Keratinocyte (primary cell): ENCODE data around the gene CREB3.

ENCODE experiments used
- EZH2 ChIP-seq: IDR thresholded peaks from one replicate; pipeline ENCODE4 v1.6.1; 2012; ENCODE audit warnings: inconsistent platforms, mild to moderate bottlenecking, low read length, moderate library complexity
- TF ChIP-seq, protein P1 (sequence below), 3 experiments: IDR thresholded peaks in 1 of 3; conservative IDR thresholded peaks in 1 of 3; optimal IDR thresholded peaks in 1 of 3; 2 replicates in 2 of 3; 3 replicates in 1 of 3; pipeline versions ENCODE3 to v1.5.1; 2011; ENCODE audit warnings: low read length in 3 of 3, mild to moderate bottlenecking in 3 of 3, moderate library complexity in 2 of 3, control low read depth in 1 of 3, inconsistent platforms in 1 of 3; ENCODE audit not compliant: insufficient read depth in 2 of 3; ENCODE audit errors: extremely low read depth in 1 of 3

DNA sequence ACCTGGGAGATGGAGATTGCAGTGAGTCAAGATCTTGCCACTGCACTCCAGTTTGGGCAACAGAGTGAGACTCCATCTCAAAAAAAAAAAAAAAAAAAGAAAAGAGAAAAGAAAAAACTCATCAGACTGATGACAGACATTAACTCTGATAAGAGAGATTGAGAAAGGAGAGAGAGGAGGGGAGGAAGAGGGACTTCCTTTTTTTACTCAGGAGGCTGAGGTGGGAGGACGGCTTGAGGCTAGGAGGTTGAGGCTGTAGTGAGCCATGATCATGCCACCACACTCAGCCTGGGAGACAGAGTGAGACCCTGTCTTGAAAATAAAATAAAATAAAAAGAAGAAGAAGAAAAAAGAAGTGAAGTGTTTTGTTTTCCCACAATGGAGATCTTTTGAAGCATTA, 31.3 kb downstream of the CREB3 start:
- TF ChIP-seq, protein P1, sequence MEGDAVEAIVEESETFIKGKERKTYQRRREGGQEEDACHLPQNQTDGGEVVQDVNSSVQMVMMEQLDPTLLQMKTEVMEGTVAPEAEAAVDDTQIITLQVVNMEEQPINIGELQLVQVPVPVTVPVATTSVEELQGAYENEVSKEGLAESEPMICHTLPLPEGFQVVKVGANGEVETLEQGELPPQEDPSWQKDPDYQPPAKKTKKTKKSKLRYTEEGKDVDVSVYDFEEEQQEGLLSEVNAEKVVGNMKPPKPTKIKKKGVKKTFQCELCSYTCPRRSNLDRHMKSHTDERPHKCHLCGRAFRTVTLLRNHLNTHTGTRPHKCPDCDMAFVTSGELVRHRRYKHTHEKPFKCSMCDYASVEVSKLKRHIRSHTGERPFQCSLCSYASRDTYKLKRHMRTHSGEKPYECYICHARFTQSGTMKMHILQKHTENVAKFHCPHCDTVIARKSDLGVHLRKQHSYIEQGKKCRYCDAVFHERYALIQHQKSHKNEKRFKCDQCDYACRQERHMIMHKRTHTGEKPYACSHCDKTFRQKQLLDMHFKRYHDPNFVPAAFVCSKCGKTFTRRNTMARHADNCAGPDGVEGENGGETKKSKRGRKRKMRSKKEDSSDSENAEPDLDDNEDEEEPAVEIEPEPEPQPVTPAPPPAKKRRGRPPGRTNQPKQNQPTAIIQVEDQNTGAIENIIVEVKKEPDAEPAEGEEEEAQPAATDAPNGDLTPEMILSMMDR (optimal IDR thresholded peaks at IDR 0.05 in 1 of 3, IDR thresholded peaks at IDR 0.05 in 1 of 3, conservative IDR thresholded peaks at IDR 0.05 in 1 of 3; ENCODE audit: extremely low read depth in 1 of 3, insufficient read depth in 2 of 3, low read length in 3 of 3), result no peak
- TF ChIP-seq EZH2, result no peak
